HepG2 (cell line): ENCODE measurements around the gene KATNB1. TPM values are rescaled to one million over a fixed set of nuclear protein-coding genes. Genes with fewer than 3 reads are reported as not detected.

ENCODE experiments used
- GATA4 ChIP-seq: sonication (generic); IDR thresholded peaks from 2 replicates; pipeline ENCODE4 v1.6.1; 2016; ENCODE audit warnings: antibody characterized with exemption, low read depth, borderline replicate concordance
- KLF11 ChIP-seq: IDR thresholded peaks from 2 replicates; pipeline ENCODE4 v1.6.1; 2016; ENCODE audit warnings: missing compliant biosample characterization
- SOX13 ChIP-seq, 3 experiments: fragments of 450-650 bp in 1 of 3; sonication (generic) in 1 of 3; formaldehyde crosslinking in 1 of 3; IDR thresholded peaks in 2 of 3; conservative IDR thresholded peaks in 1 of 3; 2 replicates each; pipeline versions ENCODE4 v1.5.0 to v1.6.1; 2016 to 2020; ENCODE audit warnings: antibody characterized with exemption in 1 of 3, mild to moderate bottlenecking in 1 of 3, missing compliant biosample characterization in 1 of 3, missing genetic modification reagents in 1 of 3, moderate library complexity in 1 of 3
- STAG1 ChIP-seq: sonication (generic); formaldehyde crosslinking; IDR thresholded peaks from 2 replicates; pipeline ENCODE4 v1.4.0; 2020; ENCODE audit warnings: missing genetic modification reagents
- ZNF12 ChIP-seq: sonication (generic); formaldehyde crosslinking; IDR thresholded peaks from 2 replicates; pipeline ENCODE4 v1.5.0; 2020; ENCODE audit warnings: missing genetic modification reagents
- ZNF331 ChIP-seq: sonication (generic); formaldehyde crosslinking; IDR thresholded peaks from 2 replicates; pipeline ENCODE4 v1.4.0; 2020; ENCODE audit warnings: missing genetic modification reagents
- ZNF788 ChIP-seq: sonication (generic); formaldehyde crosslinking; IDR thresholded peaks from 2 replicates; pipeline ENCODE4 v1.5.0; 2020; ENCODE audit warnings: mild to moderate bottlenecking, missing genetic modification reagents, borderline replicate concordance
- polyA plus RNA-seq, 8 experiments: library from polyadenylated mRNA; depleted of rRNA in 3 of 8; stranded (reverse) in 7 of 8; unstranded in 1 of 8; fragments of >200 nt; fragmentation: Illumina TruSeq in 4 of 8; extraction: Trizol in 4 of 8; gene quantifications; 2 replicates each; pipeline versions ENCODE4 v1.2.1 to v1.2.3, GENCODE V29; 2011 to 2016; ENCODE audit warnings: low read depth in 4 of 8, missing spikeins in 1 of 8, mixed read lengths in 1 of 8; ENCODE audit not compliant: insufficient read depth in 1 of 8
- total RNA-seq, 5 experiments: library from RNA; depleted of rRNA; stranded (reverse); fragments of >200 nt; fragmentation: Illumina TruSeq; extraction: Trizol; gene quantifications; 2 replicates each; pipeline ENCODE4 v1.2.3, GENCODE V29; 2016; ENCODE audit warnings: low read depth in 1 of 5
- TF ChIP-seq, protein P1 (sequence below): sonication (generic); formaldehyde crosslinking; IDR thresholded peaks from 2 replicates; pipeline ENCODE4 v1.4.0; 2020; ENCODE audit warnings: low read depth, missing genetic modification reagents
- TF ChIP-seq, protein P2 (sequence below): IDR thresholded peaks from 2 replicates; pipeline ENCODE4 v1.6.1; 2016
- TF ChIP-seq, protein P3 (sequence below): IDR thresholded peaks from 2 replicates; pipeline ENCODE4 v1.6.1; 2016; ENCODE audit warnings: missing compliant biosample characterization, missing genetic modification reagents, borderline replicate concordance
- TF ChIP-seq, protein P4 (sequence below): sonication (generic); formaldehyde crosslinking; IDR thresholded peaks from 2 replicates; pipeline ENCODE4 v1.4.0; 2020; ENCODE audit warnings: mild to moderate bottlenecking, missing genetic modification reagents, borderline replicate concordance
- TF ChIP-seq, protein P5 (sequence below): sonication (generic); formaldehyde crosslinking; IDR thresholded peaks from 2 replicates; pipeline ENCODE4 v1.8.0; 2022; ENCODE audit warnings: mild to moderate bottlenecking, missing genetic modification reagents

Gene KATNB1
- total and polyA plus RNA-seq, 2 of the 13 experiments (the other 11 are each of a cell fraction or from before 2014, with no cell fraction given), result 31.5 to 43.5 TPM

DNA sequence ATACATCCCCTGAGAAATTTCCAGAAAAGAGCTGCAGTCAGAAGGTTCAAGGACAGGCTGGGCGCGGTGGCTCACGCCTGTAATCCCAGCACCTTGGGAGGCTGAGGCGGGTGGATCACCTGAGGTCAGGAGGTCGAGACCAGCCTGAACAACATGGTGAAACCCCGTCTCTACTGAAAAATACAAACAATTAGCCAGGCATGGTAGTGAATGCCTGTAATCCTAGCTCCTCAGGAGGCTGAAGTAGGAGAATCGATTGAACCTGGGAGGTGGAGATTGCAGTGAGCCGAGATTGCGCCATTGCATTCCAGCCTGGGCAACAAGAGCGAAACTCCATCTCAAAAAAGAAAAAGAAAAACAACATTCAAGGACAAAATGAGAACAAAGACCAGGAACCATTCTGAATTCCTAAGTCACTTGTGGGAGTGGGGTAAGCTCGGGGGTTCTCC lies 47.1 kb downstream of the KATNB1 start (continued):
- TF ChIP-seq, protein P1, sequence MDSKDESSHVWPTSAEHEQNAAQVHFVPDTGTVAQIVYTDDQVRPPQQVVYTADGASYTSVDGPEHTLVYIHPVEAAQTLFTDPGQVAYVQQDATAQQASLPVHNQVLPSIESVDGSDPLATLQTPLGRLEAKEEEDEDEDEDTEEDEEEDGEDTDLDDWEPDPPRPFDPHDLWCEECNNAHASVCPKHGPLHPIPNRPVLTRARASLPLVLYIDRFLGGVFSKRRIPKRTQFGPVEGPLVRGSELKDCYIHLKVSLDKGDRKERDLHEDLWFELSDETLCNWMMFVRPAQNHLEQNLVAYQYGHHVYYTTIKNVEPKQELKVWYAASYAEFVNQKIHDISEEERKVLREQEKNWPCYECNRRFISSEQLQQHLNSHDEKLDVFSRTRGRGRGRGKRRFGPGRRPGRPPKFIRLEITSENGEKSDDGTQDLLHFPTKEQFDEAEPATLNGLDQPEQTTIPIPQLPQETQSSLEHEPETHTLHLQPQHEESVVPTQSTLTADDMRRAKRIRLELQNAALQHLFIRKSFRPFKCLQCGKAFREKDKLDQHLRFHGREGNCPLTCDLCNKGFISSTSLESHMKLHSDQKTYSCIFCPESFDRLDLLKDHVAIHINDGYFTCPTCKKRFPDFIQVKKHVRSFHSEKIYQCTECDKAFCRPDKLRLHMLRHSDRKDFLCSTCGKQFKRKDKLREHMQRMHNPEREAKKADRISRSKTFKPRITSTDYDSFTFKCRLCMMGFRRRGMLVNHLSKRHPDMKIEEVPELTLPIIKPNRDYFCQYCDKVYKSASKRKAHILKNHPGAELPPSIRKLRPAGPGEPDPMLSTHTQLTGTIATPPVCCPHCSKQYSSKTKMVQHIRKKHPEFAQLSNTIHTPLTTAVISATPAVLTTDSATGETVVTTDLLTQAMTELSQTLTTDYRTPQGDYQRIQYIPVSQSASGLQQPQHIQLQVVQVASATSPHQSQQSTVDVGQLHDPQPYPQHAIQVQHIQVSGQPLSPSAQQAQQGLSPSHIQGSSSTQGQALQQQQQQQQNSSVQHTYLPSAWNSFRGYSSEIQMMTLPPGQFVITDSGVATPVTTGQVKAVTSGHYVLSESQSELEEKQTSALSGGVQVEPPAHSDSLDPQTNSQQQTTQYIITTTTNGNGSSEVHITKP (CRISPR knock-in tag), result 0 out of 2 replicates have a peak, but pooled peaks have one; percentile 39
- 0 out of 2 replicates have a peak, but pooled peaks have one; percentile 18 for TF ChIP-seq KLF11 (CRISPR knock-in tag)
- TF ChIP-seq ZNF331 (CRISPR knock-in tag), result peak; percentile 81
- TF ChIP-seq, protein P2, sequence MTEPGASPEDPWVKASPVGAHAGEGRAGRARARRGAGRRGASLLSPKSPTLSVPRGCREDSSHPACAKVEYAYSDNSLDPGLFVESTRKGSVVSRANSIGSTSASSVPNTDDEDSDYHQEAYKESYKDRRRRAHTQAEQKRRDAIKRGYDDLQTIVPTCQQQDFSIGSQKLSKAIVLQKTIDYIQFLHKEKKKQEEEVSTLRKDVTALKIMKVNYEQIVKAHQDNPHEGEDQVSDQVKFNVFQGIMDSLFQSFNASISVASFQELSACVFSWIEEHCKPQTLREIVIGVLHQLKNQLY (CRISPR knock-in tag), result peak; percentile 55; the same call in 1 of the 2 replicates
- TF ChIP-seq, protein P3, sequence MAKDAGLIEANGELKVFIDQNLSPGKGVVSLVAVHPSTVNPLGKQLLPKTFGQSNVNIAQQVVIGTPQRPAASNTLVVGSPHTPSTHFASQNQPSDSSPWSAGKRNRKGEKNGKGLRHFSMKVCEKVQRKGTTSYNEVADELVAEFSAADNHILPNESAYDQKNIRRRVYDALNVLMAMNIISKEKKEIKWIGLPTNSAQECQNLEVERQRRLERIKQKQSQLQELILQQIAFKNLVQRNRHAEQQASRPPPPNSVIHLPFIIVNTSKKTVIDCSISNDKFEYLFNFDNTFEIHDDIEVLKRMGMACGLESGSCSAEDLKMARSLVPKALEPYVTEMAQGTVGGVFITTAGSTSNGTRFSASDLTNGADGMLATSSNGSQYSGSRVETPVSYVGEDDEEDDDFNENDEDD, result peak; percentile 24; the same call in 1 of the 2 replicates
- TF ChIP-seq STAG1 (CRISPR knock-in tag), result peak; percentile 20; the same call in 1 of the 2 replicates
- TF ChIP-seq ZNF12, result peak; percentile 32; the same call in 1 of the 2 replicates
- peak; percentile 72 for TF ChIP-seq SOX13 (IDR thresholded peaks at IDR 0.05)
- peak in 1 of 2 experiments; percentile 96; a peak in 2 of 4 replicates for TF ChIP-seq SOX13 (CRISPR knock-in tag; conservative IDR thresholded peaks at IDR 0.05 in 1 of 2, IDR thresholded peaks at IDR 0.05 in 1 of 2)
- peak; percentile 59; the same call in 1 of the 2 replicates for TF ChIP-seq ZNF788 (CRISPR knock-in tag)
- TF ChIP-seq, protein P4, sequence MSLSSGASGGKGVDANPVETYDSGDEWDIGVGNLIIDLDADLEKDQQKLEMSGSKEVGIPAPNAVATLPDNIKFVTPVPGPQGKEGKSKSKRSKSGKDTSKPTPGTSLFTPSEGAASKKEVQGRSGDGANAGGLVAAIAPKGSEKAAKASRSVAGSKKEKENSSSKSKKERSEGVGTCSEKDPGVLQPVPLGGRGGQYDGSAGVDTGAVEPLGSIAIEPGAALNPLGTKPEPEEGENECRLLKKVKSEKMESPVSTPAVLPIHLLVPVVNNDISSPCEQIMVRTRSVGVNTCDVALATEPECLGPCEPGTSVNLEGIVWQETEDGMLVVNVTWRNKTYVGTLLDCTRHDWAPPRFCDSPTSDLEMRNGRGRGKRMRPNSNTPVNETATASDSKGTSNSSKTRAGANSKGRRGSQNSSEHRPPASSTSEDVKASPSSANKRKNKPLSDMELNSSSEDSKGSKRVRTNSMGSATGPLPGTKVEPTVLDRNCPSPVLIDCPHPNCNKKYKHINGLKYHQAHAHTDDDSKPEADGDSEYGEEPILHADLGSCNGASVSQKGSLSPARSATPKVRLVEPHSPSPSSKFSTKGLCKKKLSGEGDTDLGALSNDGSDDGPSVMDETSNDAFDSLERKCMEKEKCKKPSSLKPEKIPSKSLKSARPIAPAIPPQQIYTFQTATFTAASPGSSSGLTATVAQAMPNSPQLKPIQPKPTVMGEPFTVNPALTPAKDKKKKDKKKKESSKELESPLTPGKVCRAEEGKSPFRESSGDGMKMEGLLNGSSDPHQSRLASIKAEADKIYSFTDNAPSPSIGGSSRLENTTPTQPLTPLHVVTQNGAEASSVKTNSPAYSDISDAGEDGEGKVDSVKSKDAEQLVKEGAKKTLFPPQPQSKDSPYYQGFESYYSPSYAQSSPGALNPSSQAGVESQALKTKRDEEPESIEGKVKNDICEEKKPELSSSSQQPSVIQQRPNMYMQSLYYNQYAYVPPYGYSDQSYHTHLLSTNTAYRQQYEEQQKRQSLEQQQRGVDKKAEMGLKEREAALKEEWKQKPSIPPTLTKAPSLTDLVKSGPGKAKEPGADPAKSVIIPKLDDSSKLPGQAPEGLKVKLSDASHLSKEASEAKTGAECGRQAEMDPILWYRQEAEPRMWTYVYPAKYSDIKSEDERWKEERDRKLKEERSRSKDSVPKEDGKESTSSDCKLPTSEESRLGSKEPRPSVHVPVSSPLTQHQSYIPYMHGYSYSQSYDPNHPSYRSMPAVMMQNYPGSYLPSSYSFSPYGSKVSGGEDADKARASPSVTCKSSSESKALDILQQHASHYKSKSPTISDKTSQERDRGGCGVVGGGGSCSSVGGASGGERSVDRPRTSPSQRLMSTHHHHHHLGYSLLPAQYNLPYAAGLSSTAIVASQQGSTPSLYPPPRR, result peak; percentile 40; the same call in 1 of the 2 replicates
- TF ChIP-seq GATA4, result peak; percentile 49; the same call in 1 of the 2 replicates
- TF ChIP-seq, protein P5, sequence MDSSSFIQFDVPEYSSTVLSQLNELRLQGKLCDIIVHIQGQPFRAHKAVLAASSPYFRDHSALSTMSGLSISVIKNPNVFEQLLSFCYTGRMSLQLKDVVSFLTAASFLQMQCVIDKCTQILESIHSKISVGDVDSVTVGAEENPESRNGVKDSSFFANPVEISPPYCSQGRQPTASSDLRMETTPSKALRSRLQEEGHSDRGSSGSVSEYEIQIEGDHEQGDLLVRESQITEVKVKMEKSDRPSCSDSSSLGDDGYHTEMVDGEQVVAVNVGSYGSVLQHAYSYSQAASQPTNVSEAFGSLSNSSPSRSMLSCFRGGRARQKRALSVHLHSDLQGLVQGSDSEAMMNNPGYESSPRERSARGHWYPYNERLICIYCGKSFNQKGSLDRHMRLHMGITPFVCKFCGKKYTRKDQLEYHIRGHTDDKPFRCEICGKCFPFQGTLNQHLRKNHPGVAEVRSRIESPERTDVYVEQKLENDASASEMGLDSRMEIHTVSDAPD (CRISPR knock-in tag), result peak; percentile 78
